Uterus (tissue), 2 donors: ENCODE results near the gene PLD1.

Experiments
- CTCF ChIP-seq, 4 experiments: fragments of 200-600 bp in 2 of 4; fragments of 450-650 bp in 2 of 4; sonication (generic) in 2 of 4; IDR thresholded peaks; one replicate each; pipeline ENCODE4 v1.5.1; 2016 to 2019; ENCODE audit warnings: antibody characterized with exemption in 4 of 4, mild to moderate bottlenecking in 2 of 4, moderate library complexity in 1 of 4
- POLR2A ChIP-seq, 2 donors: fragments of 450-650 bp; IDR thresholded peaks; one replicate each; pipeline ENCODE4 v1.6.1; 2016; ENCODE audit warnings: antibody characterized with exemption in 2 of 2, mild to moderate bottlenecking in 1 of 2, moderate library complexity in 1 of 2

DNA sequence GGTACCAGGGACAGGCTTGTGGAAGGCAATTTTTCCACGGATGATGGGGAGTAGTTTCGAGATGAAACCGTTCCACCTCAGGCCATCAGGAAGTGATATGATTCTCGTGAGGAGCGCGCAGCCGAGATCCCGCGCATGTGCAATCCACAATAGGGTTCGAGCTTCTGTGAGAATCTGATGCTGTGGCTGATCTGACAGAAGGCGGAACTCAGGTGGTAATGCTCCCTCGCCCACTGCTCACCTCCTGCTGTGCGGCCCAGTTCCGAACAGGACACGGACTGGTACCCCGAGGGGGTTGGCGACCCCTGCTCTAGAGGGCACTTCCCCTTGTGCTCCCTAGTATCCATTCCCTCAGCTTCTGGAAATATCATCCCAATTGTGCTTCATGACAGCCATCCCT lies 99.9 kb downstream of the PLD1 start:
- TF ChIP-seq CTCF (IDR thresholded peaks at IDR 0.05) (no peak), POLR2A (IDR thresholded peaks at IDR 0.05) (no peak)
